Central memory CD8-positive, alpha-beta T cell (primary cell): Measurements from ENCODE around the gene CTNNA1.
"Not testable (repeated sequence)": the region's sequence is repeated elsewhere in the genome, so short reads cannot be mapped to it uniquely, and the experiment has no call there.

Experiments
- ATAC-seq: fragments of 150-1000 bp; cut with Tn5 transposase; replicated peaks from 2 replicates; pipeline ENCODE4 v1.10.0; 2022; ENCODE audit warnings: mild to moderate bottlenecking, moderate FRiP score, moderate number of reproducible peaks; ENCODE audit not compliant: poor library complexity, severe bottlenecking; ENCODE audit errors: extremely low read depth
- DNase-seq, 2 donors: peaks; one replicate each; pipeline ENCODE4 v3.0.0; 2021; ENCODE audit warnings: low spot score in 2 of 2
- H3K27ac Mint-ChIP-seq: one replicate; pipeline ENCODE4 v1.8.0; 2022; ENCODE audit warnings: low read depth, mild to moderate bottlenecking, moderate library complexity, mixed read lengths
- H3K27me3 Mint-ChIP-seq: one replicate; pipeline ENCODE4 v1.8.0; 2022; ENCODE audit warnings: mixed read lengths
- H3K36me3 Mint-ChIP-seq: one replicate; pipeline ENCODE4 v1.8.0; 2022; ENCODE audit warnings: mild to moderate bottlenecking, moderate library complexity, mixed read lengths; ENCODE audit not compliant: insufficient read depth
- H3K4me1 Mint-ChIP-seq: one replicate; pipeline ENCODE4 v1.8.0; 2022; ENCODE audit warnings: mixed read lengths
- H3K4me3 Mint-ChIP-seq: one replicate; pipeline ENCODE4 v1.8.0; 2022; ENCODE audit warnings: mild to moderate bottlenecking, moderate library complexity, mixed read lengths
- H3K9me3 Mint-ChIP-seq: one replicate; pipeline ENCODE4 v1.8.0; 2022; ENCODE audit warnings: mixed read lengths

CTNNA1 gene

DNA sequence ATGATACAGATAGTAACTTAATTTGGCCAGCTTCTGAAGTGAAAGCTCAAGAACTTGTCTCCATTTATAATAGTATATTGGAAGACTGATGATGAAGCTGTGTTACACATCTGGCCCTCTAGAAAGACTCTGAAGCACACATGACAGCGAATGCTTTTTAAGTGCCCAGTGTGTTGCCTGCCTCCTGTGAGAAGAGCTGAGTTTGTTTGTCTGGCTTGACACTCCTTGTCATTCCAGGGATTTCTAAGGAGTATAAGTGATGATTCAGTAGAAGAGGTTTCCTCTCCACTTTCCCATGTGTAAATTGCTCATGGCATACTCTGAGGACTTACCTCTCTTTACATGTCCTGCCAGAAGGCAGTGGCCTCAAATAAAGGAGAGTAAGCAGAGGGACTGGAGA is 152.3 kb downstream of the CTNNA1 start:
- Mint-ChIP-seq H3K27me3 (no peaks in the 10 kb centered on the region), H3K4me1 (no peaks in the 10 kb centered on the region), H3K9me3 (no peaks in the 10 kb centered on the region), H3K36me3 (peaks cover 11% of the 10 kb centered on the region), H3K27ac (no peak overlapping the region), H3K4me3 (no peak overlapping the region)
- DNase-seq (no peak), ATAC-seq (no peak)

DNA sequence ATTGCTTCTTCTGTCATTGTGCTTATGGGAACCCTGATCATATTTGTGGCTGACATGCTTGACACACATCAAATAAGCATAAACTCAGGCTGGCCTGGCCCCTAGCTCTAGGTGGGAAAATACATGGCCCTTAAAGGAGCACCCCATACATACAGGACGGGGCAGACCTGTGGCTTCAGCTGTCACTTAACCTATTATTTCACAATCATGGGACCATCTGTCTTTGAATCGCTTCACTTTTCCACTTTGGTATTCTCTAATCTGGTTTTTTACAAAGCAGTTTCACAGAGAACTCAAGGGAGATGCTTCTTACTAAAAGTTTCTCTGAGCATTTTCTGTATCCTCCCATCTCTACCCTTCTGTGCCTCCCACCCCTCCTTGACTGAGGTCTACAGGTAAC is 156.5 kb downstream of the CTNNA1 start:
- no peaks in the 10 kb centered on the region for H3K27me3 Mint-ChIP-seq
- H3K27ac Mint-ChIP-seq = no peak overlapping the region
- H3K4me1 Mint-ChIP-seq = no peaks in the 10 kb centered on the region
- no peaks in the 10 kb centered on the region for H3K9me3 Mint-ChIP-seq
- ATAC-seq (no peak), DNase-seq (no peak)
- H3K4me3 Mint-ChIP-seq = no peak overlapping the region
- H3K36me3 Mint-ChIP-seq = peaks cover 10% of the 10 kb centered on the region

DNA sequence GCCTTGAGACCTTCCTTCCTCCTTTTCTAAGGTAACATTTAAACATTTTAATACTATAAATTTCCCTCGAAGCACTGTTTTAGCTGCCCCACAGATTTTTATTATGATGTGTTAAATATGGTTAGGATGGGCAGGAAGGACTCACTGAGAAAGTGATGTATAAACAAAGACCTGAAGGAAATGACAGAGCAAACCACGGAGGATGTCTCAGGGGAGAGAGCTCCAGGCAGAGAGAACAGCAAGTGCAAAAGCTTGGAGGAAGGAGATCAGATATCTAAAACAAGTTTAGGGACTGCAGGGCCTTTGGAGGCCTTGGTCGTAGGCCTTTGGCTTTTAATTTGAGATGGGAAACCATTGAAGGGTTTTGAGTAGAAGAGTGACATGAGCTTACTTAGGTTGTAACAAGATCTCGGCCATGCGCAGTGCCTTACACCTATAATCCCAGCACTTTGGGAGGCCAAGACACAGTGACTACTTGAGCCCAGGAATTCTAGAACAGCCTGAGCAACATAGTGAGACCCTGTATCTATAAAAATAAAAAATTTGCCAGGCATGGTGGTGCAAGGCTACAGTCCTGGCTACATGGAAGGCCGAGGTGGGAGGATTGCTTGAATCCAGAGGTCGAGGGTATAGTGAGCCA is 157.4 kb downstream of the CTNNA1 start:
- Mint-ChIP-seq H3K36me3 (peaks cover 5% of the 10 kb centered on the region), H3K27me3 (no peaks in the 10 kb centered on the region), H3K27ac (no peak overlapping the region), H3K9me3 (no peaks in the 10 kb centered on the region), H3K4me1 (no peaks in the 10 kb centered on the region), H3K4me3 (no peak overlapping the region)
- DNase-seq (no peak), ATAC-seq (no peak)

DNA sequence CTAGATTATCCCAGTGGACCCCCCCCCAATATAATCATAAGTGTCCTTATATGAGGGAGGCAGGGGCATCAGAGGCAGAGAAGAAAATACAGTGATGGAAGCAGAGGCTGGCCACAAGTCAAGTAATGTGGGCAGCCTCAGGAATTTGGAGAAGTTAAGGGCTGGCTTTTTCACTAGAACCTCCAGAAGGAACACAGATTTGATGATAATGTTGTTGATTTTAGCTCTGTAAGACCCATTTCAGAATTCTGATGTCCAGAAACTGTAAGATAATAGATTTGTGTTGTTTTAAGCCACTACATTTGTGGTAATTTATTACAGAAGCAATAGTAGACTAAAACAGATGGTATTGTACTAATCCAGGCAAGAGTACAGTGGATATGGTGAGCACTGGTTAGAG is 158.2 kb downstream of the CTNNA1 start:
- Mint-ChIP-seq H3K4me1 (no peaks in the 10 kb centered on the region), H3K27me3 (no peaks in the 10 kb centered on the region), H3K4me3 (no peak overlapping the region), H3K27ac (no peak overlapping the region), H3K9me3 (no peaks in the 10 kb centered on the region), H3K36me3 (peaks cover 5% of the 10 kb centered on the region)
- ATAC-seq (no peak), DNase-seq (no peak)

DNA sequence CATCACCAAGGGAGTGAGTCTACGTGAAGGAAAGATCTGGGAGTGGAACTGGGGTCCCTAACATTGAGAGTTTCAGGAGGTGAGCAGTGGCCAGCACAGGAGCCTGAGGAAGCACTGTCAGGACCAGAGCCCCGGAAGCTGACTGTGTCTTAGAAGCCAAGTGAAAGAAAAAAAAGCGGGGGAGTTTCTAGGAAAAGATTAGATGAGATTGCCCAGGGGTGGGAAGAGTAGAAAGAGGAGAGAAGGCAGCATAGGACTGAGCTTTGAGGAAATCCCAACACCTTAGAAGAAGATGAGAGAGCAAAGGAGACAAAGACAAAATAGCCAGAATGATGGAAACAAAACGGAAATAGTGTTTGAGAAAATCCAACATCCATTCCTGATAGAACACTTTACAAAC is 158.9 kb downstream of the CTNNA1 start:
- no peak for ATAC-seq
- Mint-ChIP-seq H3K4me3 (no peak overlapping the region), H3K36me3 (peaks cover 5% of the 10 kb centered on the region), H3K27ac (no peak overlapping the region), H3K4me1 (no peaks in the 10 kb centered on the region), H3K27me3 (no peaks in the 10 kb centered on the region), H3K9me3 (no peaks in the 10 kb centered on the region)
- no peak for DNase-seq

DNA sequence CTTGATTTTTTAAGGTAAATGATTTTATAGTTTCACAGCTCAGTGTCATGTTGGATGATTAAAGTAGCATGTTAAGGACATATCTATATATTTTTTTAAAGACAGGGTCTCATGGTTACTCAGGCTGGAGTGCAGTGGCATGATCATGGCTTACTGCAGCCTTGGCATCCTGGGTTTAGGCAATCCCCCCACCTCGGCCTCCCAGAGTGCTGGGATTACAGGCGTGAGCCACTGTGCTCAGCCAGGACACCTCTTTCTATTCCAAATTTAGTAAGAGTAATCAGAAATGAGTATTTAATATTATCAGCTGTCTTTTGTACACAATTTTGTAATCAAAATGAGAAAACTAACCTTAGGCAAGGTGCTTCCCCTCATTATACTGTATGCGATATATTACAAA is 160.5 kb downstream of the CTNNA1 start:
- Mint-ChIP-seq H3K9me3 (no peaks in the 10 kb centered on the region), H3K4me3 (no peak overlapping the region), H3K36me3 (peaks cover 3% of the 10 kb centered on the region), H3K27me3 (no peaks in the 10 kb centered on the region), H3K27ac (no peak overlapping the region), H3K4me1 (no peaks in the 10 kb centered on the region)
- DNase-seq (no peak), ATAC-seq (no peak)

DNA sequence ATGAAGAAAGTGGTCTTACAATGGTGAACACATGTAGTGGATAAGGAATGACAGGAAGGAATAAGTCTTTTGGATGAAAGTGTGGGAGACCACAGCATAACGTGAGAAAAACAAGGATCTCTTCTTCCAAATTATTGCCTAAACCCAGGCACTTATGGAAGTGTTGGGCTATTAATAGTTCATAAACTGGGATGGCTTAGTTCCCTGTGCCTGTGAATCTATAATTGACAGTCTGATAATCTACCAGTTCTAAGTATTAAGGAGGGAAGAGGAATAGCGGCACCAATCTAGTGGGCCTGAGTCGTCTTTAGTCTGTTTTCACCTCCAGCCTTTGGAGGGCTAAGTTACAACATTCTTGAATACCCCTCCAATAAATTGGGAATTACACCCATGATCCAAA is 161.1 kb downstream of the CTNNA1 start:
- H3K4me3 Mint-ChIP-seq = no peak overlapping the region
- no peak overlapping the region for H3K27ac Mint-ChIP-seq
- H3K4me1 Mint-ChIP-seq = no peaks in the 10 kb centered on the region
- H3K9me3 Mint-ChIP-seq = no peaks in the 10 kb centered on the region
- ATAC-seq = no peak
- peaks cover 3% of the 10 kb centered on the region for H3K36me3 Mint-ChIP-seq
- no peak for DNase-seq
- H3K27me3 Mint-ChIP-seq = no peaks in the 10 kb centered on the region

DNA sequence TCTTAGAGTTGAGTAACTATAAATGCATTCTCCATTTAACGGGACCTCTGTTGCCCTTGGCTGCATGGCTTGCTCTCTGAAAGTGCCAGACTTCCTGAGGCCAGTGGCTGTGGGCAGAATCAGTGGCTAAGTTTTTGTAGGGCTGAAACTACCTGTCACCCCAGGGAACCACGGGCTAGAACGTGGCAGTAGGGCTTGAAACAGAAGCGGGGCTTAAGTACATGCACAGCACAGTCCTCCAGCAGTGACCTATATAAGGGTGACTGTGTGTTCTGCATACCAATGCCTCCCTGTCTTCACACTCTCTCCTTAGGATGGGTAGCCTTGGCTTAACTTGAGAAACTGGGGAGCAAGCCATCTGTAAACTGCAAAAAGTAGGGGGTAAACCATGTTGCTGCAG is 165.5 kb downstream of the CTNNA1 start:
- Mint-ChIP-seq H3K36me3 (peaks cover 2% of the 10 kb centered on the region), H3K4me1 (no peaks in the 10 kb centered on the region), H3K4me3 (no peak overlapping the region), H3K9me3 (no peaks in the 10 kb centered on the region), H3K27ac (no peak overlapping the region), H3K27me3 (no peaks in the 10 kb centered on the region)
- DNase-seq (no peak), ATAC-seq (no peak)

DNA sequence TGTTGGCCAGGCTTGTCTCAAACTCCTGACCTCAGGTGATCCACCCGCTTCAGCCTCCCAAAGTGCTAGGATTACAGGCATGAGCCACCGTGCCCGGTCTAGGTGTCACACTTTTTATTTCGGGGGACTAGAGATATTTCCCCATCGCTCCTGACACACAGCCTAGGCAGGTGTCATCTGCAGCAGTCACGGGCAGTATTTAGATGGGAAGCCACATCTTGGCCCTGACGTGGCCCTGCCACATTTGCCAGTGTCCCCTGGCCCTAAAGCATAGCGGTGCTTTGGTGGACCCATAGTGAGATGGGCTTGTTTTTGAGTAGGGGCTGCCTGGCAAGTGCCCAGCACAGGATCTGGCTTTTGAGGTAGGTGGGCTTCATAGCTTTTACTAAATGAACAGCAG is 167.0 kb downstream of the CTNNA1 start:
- H3K36me3 Mint-ChIP-seq = peaks cover 2% of the 10 kb centered on the region
- no peaks in the 10 kb centered on the region for H3K27me3 Mint-ChIP-seq
- no peak overlapping the region for H3K27ac Mint-ChIP-seq
- H3K4me1 Mint-ChIP-seq = no peaks in the 10 kb centered on the region
- H3K4me3 Mint-ChIP-seq = no peak overlapping the region
- no peaks in the 10 kb centered on the region for H3K9me3 Mint-ChIP-seq
- DNase-seq (no peak), ATAC-seq (no peak)

DNA sequence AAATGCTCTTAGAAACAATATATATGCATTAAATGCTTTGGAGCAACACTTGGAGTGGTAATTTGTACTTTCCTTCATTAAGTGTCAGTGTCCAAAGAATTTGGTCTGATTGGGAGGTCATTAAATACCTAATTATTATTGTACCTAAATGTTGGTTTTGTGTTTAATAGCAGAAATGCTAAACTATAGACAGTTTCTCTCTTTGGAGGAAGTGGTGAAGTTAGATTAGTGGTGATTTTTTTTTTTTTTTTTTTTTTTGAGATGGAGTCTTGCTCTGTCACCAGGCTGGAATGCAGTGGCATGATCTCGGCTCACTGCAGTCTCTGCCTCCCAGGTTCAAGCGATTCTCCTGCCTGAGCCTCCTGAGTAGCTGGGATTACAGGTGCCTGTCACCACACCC is 168.1 kb downstream of the CTNNA1 start:
- H3K9me3 Mint-ChIP-seq, H3K4me3 Mint-ChIP-seq, H3K27ac Mint-ChIP-seq, H3K27me3 Mint-ChIP-seq, DNase-seq, H3K36me3 Mint-ChIP-seq, ATAC-seq, H3K4me1 Mint-ChIP-seq: not testable (repeated sequence)

DNA sequence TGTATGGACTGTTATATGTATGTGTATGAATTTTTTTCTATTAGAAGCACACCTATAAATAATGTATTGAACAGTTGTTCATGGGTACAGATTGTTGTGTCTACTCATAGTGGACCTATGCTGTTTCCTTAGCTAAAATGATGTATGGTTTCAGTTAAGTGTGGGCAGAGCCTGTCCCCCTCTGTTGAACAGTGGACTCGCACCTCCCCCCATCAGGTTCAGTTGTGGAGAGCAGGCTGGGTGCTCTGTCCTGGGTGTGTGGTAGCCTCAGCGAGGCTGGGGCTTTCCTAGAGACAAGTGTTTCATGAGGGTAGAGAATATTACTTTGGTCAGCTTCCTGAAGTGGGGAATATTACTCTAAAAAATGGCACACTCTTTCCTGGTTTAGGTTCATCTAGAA is 169.3 kb downstream of the CTNNA1 start:
- no peak overlapping the region for H3K27ac Mint-ChIP-seq
- H3K36me3 Mint-ChIP-seq = peaks cover 2% of the 10 kb centered on the region
- H3K27me3 Mint-ChIP-seq = no peaks in the 10 kb centered on the region
- ATAC-seq (no peak), DNase-seq (no peak)
- no peaks in the 10 kb centered on the region for H3K4me1 Mint-ChIP-seq
- H3K4me3 Mint-ChIP-seq = no peak overlapping the region
- no peaks in the 10 kb centered on the region for H3K9me3 Mint-ChIP-seq

DNA sequence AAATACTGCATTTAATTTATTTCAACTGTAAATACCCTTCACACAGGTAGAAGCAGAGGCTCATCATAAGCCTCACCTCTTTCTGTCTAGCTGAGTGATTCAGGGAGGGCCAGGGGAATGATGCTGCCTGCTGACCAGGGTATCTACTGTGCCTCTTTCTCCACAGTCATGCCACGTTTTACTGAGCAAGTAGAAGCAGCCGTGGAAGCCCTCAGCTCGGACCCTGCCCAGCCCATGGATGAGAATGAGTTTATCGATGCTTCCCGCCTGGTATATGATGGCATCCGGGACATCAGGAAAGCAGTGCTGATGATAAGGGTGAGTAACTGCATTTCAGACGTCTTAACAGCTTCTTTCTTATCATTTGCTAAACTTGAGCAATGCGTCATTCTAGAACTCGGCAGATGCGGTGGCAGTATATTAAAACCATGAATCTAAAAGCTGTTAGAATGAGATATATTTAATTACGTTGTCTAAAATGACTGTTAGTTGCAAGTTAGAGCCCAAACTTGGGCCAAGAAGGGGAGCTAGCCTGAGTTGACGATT is 171.9 kb downstream of the CTNNA1 start:
- no peaks in the 10 kb centered on the region for H3K27me3 Mint-ChIP-seq
- H3K9me3 Mint-ChIP-seq = no peaks in the 10 kb centered on the region
- H3K27ac Mint-ChIP-seq = no peak overlapping the region
- no peaks in the 10 kb centered on the region for H3K4me1 Mint-ChIP-seq
- H3K4me3 Mint-ChIP-seq = no peak overlapping the region
- H3K36me3 Mint-ChIP-seq = peaks cover 2% of the 10 kb centered on the region
- no peak for ATAC-seq
- DNase-seq = no peak

DNA sequence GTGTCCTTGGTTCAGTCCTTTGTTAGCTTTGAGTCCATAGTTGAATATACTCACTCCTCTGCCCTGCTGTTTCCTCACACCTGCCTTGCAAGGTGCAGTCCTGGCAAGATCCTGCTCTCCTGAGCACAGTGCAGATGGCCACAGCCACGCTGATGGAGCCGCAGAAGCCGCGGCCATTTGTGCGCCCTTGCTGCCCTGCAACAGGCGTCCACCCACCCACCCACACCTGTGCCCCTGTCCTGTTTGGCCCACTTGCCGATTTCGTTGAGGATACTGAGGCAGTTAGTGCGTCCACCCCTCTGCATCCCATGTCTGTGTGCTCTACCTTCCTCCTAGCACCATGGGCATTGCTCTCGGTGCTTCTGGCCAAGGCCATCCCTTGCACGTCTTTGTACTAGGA is 173.0 kb downstream of the CTNNA1 start:
- Mint-ChIP-seq H3K36me3 (peaks cover 7% of the 10 kb centered on the region), H3K27ac (no peak overlapping the region), H3K4me3 (no peak overlapping the region), H3K4me1 (no peaks in the 10 kb centered on the region), H3K9me3 (no peaks in the 10 kb centered on the region), H3K27me3 (no peaks in the 10 kb centered on the region)
- DNase-seq = no peak
- ATAC-seq = no peak
